Medulla oblongata (tissue), 1 donor: ENCODE results near the gene ANKRD65.
A peak's percentile ranks its signal among the peaks of the same experiment; 100 is the strongest.
"Not testable (repeated sequence)": the region's sequence is repeated elsewhere in the genome, so short reads cannot be mapped to it uniquely, and the experiment has no call there.

Source experiments
- DNase-seq: peaks from one replicate; pipeline ENCODE4 v3.0.0-alpha.2; 2015; ENCODE audit errors: extremely low spot score

Gene ANKRD65

GRCh38 chr1:1397839-1398523 lies 23.1 kb downstream of the ANKRD65 start:
- no peak for DNase-seq

GRCh38 chr1:1395166-1395565 lies 25.9 kb downstream of the ANKRD65 start:
- DNase-seq = no peak

GRCh38 chr1:1394116-1394515 lies 27.0 kb downstream of the ANKRD65 start:
- no peak for DNase-seq

GRCh38 chr1:1393428-1393827 lies 27.6 kb downstream of the ANKRD65 start:
- no peak for DNase-seq

GRCh38 chr1:1393014-1393413 lies 28.1 kb downstream of the ANKRD65 start:
- no peak for DNase-seq

- DNase-seq = no peak
Measured at GRCh38 chr1:1391225-1391624, 29.9 kb downstream of the ANKRD65 start.

- no peak for DNase-seq
Measured at GRCh38 chr1:1390675-1391074, 30.4 kb downstream of the ANKRD65 start.

GRCh38 chr1:1388078-1388472 lies 33.0 kb downstream of the ANKRD65 start:
- DNase-seq = no peak

GRCh38 chr1:1387098-1388077 lies 33.7 kb downstream of the ANKRD65 start:
- no peak for DNase-seq

GRCh38 chr1:1385931-1386330 lies 35.1 kb downstream of the ANKRD65 start:
- DNase-seq = no peak

- not testable (repeated sequence) for DNase-seq
Measured at GRCh38 chr1:1385339-1385738, 35.7 kb downstream of the ANKRD65 start.

- no peak for DNase-seq
Measured at GRCh38 chr1:1381294-1381693, 39.8 kb downstream of the ANKRD65 start.

- DNase-seq = no peak
Measured at GRCh38 chr1:1380860-1381259, 40.2 kb downstream of the ANKRD65 start.

GRCh38 chr1:1377540-1378205 lies 43.4 kb downstream of the ANKRD65 start:
- DNase-seq = no peak

- no peak for DNase-seq
Measured at GRCh38 chr1:1376551-1377226, 44.4 kb downstream of the ANKRD65 start.

- DNase-seq = peak; percentile 100
Measured at GRCh38 chr1:1374929-1375662, 46.0 kb downstream of the ANKRD65 start, which contains the start of gene AURKAIP1. AURKAIP1 (minus strand) TSS chr1:1375207; CDS start chr1:1374756, 451 bp downstream.

GRCh38 chr1:1374589-1374928 lies 46.5 kb downstream of the ANKRD65 start:
- DNase-seq = no peak

GRCh38 chr1:1373815-1374588 lies 47.1 kb downstream of the ANKRD65 start:
- DNase-seq = no peak

- DNase-seq = no peak
Measured at GRCh38 chr1:1373051-1373814, 47.8 kb downstream of the ANKRD65 start.
